ENCODE results near the gene METRNL.
"Not testable (repeated sequence)": the region's sequence is repeated elsewhere in the genome, so short reads cannot be mapped to it uniquely, and the experiment has no call there.

The METRNL gene

DNA sequence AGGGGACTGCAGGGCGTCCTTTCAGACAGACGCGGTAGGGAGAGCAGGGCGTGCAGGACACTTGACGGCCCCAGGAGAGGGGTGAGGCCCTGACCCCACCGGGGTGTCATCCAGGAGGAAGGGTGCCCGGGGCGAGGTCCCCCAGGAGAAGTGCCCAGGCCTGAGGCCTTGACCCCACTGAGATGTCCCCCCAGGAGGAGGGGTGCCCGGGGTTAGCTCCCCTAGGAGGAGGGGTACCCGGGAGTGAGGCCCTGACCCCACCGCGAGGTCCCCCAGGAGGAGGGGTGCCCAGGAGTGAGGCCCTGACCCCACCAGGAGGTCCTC lies 27.2 kb upstream of the METRNL start:
- no peak for DNase-seq (ENCODE audit: low spot score)

DNA sequence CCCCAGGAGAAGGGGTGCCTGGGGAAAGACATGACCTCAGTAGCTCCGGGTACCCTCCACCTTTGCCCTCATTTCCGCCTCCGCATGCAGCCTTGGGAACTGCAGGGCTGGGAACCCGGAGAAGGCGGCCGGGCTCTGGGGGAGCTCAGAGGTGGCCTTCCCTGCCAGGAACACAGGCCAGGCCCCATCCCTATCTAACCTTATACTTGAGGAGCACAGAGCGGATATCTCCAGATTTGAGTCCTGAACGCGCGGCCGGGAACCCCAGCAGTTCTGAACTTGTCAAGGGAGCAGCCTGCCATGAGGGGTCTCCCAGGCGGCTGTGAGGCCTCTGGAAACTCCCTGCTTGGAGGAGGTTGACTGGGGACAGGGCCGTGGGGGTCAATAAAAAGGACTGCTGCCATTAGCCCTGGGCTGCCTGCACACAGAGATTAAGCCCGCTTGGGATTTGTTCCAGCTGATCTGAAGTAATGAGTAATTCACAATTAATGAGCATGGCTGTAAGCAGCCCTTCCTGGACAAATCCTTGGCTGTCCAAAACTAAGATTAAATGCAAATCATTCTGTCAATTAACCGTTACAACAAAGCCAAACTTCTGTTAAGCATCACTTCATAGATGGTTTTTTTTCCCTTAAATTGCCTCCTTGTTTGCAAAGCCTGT lies 26.3 kb upstream of the METRNL start:
- no peak for DNase-seq (ENCODE audit: low spot score)

DNA sequence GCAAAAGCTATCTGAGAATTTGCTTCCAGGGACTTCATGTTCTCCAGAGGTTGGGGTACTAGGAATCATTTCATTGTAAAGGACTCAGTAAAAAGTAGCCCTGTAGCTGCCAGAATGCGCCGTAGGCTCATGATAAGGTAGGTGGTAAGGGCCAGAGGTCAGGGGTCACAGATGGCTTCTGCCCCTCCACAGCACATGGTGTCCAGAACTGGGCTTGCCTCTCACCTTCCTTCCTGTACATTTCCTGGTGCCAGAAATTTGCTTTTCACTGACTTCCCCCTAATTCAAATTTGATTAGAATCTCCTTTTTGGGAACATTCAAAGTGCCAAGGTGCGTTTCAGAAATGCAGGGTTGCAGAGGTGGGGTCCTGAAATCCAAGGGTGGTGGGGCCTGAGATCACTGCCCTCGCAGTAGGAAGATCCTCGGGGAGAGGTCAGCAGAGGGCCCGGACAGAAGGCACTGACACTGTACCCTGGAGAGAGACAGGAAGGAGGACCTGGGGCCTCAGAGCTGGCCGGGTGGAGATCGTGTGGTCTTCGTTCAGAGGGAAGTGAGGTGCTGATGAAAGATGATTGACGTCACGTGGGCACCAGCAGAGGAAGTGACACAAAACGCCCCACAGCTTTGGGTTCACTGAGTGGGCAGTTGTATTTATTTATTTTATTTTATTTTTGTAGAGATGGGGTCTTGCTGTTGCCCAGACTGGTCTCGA lies 25.5 kb upstream of the METRNL start:
- peak; percentile 68 for DNase-seq (ENCODE audit: low spot score)

DNA sequence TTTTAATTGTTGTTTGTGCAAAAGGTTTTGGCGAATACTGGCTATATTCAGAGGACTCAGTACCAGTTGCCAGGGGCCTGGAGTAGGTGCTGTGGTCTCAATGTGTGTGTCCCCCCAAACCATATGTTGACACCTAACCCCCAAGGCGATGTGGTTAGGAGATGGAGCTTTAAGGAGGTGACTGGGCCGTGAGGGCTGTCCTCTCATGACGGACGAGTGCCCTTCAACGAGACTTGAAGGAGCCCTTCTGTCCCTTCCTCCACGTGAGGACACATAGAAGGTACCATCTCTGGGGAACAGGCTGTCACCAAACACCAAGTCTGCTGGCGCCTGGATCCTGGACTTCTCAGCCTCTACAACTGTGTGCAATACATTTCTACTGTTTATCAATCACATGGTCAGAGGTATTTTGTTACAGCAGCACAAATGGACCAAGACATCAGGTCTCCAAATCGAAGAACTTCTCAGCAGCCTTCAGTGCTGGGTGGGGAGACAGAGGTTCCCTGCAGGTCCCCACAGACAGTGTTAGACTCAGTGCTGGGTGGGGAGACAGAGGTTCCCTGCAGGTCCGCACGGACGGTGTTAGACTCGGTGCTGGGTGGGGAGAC lies 24.8 kb upstream of the METRNL start:
- DNase-seq (ENCODE audit: low spot score) = no peak

DNA sequence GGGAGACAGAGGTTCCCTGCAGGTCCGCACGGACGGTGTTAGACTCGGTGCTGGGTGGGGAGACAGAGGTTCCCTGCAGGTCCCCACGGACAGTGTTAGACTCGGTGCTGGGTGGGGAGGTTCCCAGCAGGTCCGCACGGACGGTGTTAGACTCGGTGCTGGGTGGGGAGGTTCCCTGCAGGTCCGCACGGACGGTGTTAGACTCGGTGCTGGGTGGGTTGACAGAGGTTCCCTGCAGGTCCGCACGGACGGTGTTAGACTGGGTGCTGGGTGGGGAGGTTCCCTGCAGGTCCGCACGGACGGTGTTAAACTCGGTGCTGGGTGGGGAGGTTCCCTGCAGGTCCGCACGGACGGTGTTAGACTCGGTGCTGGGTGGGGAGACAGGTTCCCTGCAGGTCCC lies 24.2 kb upstream of the METRNL start:
- not testable (repeated sequence) for DNase-seq (ENCODE audit: low spot score)

DNA sequence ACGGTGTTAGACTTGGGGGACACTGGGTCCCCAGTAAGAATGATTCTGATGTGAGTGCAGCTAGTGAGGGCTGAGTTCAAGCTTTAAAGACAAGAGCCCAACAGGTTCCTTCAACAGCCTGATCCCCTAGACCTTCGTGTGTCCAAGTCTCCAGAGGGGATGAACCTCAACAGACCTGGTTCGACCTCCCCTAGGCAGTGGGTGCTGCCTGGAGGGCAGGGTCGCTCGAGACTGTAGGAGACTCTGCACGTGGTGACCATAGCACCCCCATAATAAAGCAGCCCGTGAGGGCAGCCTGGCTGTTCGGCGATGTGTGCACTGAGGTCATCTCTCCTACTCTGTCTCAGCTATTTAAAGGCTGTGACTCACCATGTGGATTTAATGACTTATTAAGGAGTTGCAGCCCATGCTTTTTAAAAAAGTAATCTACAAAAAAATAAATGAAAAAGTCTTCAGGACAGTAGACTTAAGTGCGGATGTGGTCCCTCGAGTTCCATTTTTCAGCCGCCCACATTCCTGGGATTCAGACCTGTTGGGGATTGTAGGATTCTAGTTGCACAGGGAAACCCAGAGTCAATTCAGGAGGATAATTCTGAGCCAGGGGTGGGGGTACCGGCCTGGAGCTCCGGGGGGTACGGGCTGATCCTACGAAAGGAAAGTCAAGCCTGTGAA lies 23.4 kb upstream of the METRNL start:
- no peak for DNase-seq (ENCODE audit: low spot score)

DNA sequence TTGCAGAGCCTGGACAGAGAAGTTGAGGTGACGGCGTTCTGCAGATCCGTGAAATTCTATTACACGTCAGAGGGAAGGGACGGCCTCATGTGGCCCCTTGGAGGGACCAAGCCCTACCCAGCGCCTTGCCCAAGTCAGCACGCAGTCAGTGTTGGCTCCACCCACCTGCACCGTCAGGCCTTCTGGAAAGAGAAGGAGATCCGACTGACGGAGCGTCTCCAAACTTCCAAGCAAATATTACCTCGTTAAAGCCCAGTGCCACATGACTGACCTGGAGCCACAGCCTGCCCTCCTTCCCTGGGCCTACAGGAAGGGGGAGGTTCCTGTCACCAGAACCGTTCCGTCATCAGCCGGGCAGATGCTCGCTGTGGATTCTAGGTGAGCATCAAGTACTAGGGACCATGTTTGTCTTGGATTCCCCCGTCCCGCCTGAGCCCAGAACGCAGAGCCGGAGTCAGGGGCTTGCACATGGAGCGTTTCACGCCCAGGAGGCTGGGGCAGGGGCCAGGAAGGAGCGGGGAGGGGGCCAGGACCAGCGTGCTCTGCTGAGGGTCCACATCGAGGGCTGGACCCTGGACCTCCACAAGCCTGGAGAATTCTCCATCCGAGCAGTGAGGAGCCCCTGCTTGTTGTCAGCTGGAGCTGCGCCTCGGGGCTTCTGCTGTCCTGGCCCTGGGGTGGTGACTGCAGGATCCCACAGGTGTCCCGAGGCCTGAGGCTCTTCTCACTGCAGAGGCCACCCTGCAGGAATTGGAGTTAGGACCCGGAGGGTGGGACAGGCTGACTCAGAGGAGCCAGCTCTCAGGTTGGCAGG lies 22.6 kb upstream of the METRNL start:
- no peak for DNase-seq (ENCODE audit: low spot score)

DNA sequence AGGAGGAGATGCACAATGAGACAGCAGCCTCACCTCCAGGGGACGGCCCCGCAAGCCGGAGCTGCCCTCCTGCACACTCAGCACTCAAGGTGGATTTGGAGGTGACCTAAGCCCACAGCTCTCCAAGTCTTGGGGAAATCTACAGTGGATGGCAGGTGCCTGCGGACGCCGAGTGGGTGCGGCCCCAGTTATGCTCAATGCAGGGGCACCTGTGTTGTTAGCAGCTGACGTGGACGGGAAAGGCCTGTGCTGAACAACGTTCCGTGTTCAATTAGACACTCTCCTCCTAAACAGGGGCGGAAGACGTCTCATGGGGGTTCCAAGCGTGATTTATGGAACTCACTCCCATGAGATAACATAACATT lies 22.0 kb upstream of the METRNL start:
- no peak for DNase-seq (ENCODE audit: low spot score)

DNA sequence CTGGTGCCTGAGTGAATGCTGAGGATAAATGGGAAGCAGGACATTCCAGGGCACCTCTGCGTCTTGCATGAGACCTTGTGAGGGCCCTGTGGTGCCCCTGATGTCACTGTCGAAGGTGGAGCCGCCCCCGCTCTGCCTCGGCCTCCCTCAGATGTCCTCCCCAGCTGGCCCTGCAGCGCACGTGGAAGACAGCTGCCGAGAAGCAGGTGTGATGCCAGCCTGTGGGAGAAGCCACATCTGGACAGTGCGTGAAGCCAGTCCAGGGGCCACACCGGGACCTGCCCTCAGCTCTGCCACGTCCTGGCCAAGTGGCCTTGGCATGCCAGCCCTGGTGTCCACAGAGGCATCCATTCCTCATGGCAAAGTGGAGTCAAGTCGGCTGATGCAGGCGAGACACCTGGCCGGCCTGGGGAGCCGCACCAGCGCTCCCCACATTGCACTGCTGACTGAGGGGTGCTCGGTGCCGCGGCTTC lies 21.6 kb upstream of the METRNL start:
- no peak for DNase-seq (ENCODE audit: low spot score)

DNA sequence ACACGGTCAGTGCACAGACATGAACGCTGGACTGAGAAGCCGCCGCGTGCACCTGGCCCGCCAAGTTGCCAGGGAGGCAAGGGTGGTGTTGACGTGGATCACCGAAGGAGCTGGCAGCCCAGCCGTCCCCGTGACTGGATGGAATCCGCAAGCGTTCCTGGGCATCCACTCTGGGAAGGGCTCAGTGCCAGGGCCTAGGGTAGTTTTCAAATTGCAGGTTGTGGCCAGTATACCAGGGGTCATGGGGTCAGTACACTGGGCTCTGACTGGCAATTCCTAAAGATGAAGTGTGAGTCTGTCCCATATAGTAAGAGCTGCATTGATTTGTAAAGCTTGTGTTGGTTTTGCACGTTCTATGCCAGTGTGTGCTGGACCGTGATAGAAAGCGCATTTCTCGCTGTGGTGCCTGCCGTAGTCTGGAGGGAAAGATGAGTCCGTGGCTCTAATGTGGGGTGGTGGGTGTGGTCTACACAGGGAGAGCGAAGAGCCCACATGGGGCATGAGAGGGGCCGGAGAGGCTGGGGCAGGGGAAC lies 21.1 kb upstream of the METRNL start:
- no peak for DNase-seq (ENCODE audit: low spot score)

DNA sequence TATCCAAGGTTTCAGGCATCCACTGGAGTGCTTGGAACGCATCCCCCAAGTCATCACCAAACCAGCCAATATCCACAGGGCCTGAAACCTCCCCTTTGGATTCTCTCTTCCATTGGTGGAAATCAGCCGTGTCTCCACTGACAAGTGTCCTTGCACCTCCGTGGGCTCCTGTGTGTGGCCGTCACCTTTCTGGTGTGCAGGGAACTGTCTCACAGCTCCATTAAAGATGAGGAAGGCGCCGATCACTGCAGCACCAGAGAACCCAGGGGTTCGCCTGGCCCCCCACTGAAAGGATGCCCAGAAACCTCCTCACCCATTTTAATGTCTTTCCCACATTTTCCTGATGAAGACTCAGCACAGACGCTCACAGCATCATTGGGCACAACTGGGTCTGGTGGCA lies 17.8 kb upstream of the METRNL start:
- no peak for DNase-seq (ENCODE audit: low spot score)

DNA sequence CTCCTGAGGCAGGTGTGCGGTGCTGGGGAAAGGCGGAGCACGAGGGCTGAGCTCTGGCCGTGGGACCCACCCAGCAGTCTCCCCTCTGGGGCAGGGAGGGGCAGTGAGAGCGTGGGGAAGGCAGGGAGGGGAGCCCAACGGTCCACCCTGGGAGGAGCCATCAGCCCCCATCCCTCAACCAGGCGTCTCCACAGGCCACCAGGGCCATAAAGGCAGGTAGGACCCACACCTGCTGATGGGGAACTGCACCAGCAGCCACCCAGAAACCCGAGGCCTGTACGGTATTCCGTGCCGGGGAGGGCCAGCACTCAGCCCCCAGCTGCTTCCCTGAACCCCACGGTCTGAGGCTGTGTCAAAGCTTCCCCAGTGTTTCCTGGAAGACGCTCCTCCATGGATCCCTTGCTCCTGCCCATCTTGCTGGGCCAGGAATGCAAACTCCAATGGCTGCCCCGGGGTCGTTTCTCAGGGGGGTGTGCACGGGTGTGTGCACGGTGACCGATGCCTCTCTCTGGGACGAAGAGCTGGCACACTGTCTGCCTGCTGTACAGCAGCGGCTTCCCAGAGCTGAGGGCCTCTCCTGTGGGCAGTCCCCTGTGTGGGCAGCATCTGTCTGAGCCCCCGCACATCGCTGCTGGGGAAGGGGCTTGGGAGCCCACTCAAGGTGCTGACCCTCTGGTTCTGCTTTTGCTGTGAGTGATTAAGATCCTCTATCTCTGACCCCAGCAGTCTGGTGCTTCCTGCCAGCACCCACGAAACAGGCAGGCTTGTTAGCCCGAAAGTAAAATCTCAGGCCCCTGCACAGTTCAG lies 17.2 kb upstream of the METRNL start:
- DNase-seq (ENCODE audit: low spot score) = no peak

DNA sequence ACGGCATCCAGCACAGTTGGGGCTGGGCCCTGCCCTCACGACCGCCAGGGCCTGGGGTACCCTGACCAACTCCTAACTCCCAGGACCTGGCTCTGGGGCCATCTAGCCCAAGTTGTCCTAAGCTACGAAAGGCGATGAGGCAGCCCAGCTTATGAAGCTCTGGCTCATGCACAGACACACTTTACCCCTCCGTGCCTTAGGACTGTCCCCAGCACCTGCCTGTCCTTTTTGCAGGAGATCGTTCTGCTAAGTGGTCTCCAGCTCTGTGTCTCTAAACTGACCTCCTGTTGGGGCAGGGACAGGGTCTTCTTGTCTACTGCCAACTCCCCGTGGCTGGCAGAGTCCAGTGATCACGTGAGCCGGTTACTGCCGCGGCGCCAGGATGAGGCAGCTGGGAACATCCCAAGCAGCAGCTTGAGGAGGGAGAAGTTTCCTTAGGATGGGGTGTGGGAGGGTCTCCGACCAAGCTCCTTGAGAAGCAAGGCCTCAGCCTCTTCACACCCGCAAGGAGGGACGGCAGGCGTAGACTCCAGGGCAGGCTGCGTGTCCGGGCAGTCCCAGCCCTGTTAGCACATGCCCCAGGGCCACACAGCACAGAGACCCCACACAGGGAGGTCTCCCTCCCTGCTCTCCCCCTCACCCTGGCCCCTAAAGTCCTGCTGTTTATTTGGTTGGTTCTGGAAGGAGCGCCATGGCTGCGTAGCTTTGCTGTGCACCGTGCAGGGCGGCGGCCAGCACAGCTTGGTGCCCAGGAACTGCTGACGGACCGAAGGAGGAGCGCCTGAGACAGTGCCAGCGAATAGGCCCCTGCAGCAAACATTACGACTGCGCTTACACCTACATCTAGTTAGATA lies 16.4 kb upstream of the METRNL start:
- DNase-seq (ENCODE audit: low spot score) = peak; percentile 40

DNA sequence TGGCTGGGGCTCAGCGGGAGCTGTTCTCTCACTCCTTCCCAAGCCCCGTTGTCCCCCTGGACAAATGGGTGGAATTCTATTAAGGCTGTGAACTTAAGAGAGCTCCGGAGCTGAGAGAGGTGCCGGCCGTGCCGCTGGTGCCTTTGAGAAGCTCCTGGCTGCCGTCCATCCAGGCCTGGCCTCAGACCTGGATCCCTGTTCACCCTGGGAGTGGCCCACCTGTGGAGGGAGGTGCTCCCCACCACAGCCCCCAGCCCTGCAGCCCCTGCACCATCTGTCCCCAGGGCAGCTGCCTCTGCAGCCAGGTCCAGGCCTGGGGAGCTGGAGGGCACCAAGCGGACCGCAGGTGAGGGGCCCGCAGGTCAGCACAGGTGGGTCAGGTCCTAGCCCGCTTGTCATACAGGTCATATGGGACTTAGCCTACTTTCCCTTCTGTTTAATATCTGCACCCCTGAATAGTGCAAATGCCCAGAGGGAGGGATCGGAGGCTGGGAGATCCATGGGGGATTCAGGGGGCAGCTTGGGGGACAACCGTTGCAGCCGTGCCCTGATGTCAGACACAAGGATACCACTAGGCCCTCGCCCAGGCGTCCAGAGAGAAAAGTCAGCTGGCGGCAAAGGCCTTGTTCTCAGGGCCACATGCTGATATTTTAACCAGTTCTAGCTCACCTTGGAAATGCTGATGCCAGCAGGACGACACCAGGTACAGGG lies 15.2 kb upstream of the METRNL start:
- DNase-seq (ENCODE audit: low spot score) = no peak

DNA sequence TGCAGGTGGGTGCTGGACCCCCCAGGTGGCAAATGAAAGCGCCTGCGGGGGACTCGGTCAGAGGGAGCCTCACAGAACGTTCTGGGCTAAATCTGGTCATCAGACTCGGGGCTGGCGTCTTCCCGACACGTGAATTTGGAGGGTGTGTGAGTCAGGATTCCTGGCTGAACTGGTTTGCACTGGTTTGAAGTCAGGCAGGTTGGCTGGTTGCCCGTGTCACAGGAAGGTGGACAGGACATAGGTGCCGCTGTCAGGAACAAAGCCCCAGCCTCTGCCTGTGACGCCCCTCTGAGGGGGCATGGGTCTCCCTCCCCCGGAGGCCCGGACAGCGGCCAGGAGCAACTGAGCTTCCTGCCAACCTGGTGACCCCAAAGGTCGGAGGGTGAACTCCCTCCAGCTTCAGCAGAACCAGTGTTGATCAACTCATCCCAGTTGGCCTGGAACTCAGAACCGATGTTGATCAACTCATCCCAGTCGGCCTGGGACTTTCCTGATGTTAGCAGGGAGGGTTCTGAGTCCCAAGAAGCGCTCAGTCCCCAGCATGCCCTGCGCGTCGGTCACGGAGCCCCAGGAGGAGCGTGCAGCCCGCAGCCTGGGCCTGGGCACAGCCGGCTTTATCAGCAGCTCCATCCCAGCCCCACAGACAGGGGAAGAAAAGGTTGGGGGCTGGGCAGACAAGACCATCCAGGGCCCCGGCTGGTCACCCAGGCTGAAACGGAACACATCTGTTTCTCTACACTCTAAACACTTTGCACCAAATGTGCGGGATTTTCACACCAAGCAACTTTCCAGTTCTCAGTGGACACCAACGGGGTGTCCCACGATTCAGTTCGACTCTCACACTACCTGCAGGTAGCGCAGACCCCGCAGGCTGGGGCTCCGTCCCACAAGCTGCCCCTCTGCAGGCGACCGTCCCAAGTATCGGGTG lies 14.4 kb upstream of the METRNL start:
- no peak for DNase-seq (ENCODE audit: low spot score)

DNA sequence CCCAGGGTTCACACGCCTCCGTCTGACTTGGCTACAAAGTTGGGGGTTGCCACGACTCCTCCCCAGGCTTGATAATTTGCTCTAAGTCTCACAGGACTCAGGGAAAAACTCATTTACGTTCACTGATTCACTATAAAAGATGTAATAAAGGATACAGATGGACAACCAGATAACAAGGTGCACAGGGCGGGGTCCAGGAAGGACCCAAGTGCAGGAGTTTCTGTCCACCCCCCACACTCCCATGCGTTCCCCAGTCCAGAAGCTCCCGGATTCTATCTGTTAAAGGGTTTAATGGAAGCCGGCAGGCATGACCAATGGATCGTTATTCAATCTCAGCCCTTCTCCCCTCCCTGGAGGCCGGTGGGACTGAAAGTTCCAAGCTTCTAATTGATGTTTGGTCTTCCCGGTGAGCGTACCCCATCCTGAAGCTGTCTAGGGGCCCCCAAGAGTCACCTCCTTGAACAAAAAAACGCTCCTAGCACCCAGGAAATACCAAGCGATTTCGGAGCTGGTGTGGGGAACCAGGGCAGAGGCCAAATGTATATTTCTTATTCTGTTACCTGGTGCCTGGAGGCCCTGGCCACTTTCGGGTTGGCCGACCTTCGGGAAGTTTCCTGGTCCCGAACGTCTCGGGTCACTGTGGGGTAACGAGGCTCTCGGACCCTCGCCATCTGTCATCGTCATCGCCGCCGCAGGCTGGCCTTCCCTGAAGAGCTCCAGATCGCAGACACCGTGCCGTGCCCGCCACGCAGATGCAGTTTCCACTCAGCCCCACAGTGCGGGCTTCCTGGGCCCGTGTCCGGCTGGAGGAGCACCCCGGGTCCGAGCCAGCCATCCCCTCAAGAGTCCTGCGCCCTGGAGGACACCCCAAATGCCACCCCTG lies 13.5 kb upstream of the METRNL start:
- DNase-seq (ENCODE audit: low spot score) = no peak

DNA sequence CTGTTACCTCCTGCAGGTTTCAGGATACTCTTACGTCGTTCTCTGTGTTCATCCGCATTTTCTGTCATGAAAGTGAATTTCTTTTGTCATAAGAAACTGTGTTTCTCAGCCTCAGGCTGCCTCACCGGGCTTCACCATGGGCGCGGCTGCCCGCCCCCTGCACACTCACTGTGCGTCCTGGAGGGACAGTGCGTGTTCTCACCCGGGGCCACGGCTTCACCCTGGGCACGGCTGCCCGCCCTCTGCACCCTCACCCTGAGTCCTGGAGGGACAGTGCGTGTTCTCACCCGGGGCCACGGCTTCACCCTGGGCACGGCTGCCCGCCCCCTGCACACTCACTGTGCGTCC lies 12.9 kb upstream of the METRNL start:
- not testable (repeated sequence) for DNase-seq (ENCODE audit: low spot score)
